OCI-LY1 (cell line): ENCODE data around the gene OSBPL3.

ENCODE experiments used
- H2AFZ ChIP-seq: fragments of 200-600 bp; sonication (generic), shearing (Covaris generic); 2 replicates; pipeline ENCODE4 v1.6.0; 2014; ENCODE audit warnings: antibody characterized with exemption, mild to moderate bottlenecking, low read length
- H3F3A ChIP-seq: fragments of 200-600 bp; sonication (generic), shearing (Covaris generic); 2 replicates; pipeline ENCODE4 v1.6.0; 2014; ENCODE audit warnings: mild to moderate bottlenecking, antibody characterized with exemption, low read length, moderate library complexity; ENCODE audit not compliant: insufficient read depth
- H3K27ac ChIP-seq: fragments of 200-600 bp; sonication (generic); 2 replicates; pipeline ENCODE4 v1.5.1; 2014; ENCODE audit warnings: low read length, mixed run types, mild to moderate bottlenecking, low read depth; ENCODE audit not compliant: poor library complexity, severe bottlenecking
- H3K27me3 ChIP-seq: fragments of 200-600 bp; sonication (generic); 2 replicates; pipeline ENCODE4 v1.6.0; 2014; ENCODE audit warnings: antibody characterized with exemption, mild to moderate bottlenecking, low read length, moderate library complexity; ENCODE audit not compliant: insufficient read depth
- H3K36me3 ChIP-seq: fragments of 200-600 bp; sonication (generic); 2 replicates; pipeline ENCODE4 v1.6.1; 2014; ENCODE audit warnings: mild to moderate bottlenecking, antibody characterized with exemption, low read length, moderate library complexity, mixed read lengths; ENCODE audit not compliant: insufficient read depth
- H3K4me1 ChIP-seq: fragments of 200-600 bp; sonication (generic); 2 replicates; pipeline ENCODE4 v1.5.1; 2014; ENCODE audit warnings: mild to moderate bottlenecking, low read length, moderate library complexity; ENCODE audit not compliant: insufficient read depth, severe bottlenecking
- H3K4me2 ChIP-seq: fragments of 200-600 bp; sonication (generic), shearing (Covaris generic); 2 replicates; pipeline ENCODE4 v1.6.1; 2014; ENCODE audit warnings: low read length
- H3K4me3 ChIP-seq: fragments of 200-600 bp; sonication (generic); 2 replicates; pipeline ENCODE4 v1.5.1; 2014; ENCODE audit warnings: low read length, low read depth, mild to moderate bottlenecking, mixed read lengths; ENCODE audit not compliant: poor library complexity, severe bottlenecking
- H3K79me2 ChIP-seq: fragments of 200-600 bp; shearing (Covaris generic); 2 replicates; pipeline ENCODE4 v1.6.1; 2016; ENCODE audit warnings: mixed run types, low read length, mixed read lengths; ENCODE audit not compliant: insufficient read depth
- H3K9ac ChIP-seq: fragments of 200-600 bp; sonication (generic), shearing (Covaris generic); 2 replicates; pipeline ENCODE4 v1.6.1; 2014; ENCODE audit warnings: mild to moderate bottlenecking, low read length, mixed read lengths
- H3K9me2 ChIP-seq: fragments of 200-600 bp; sonication (generic), shearing (Covaris generic); 2 replicates; pipeline ENCODE4 v1.6.1; 2014; ENCODE audit warnings: low read depth, mild to moderate bottlenecking, low read length, mixed read lengths
- H3K9me3 ChIP-seq: fragments of 200-600 bp; shearing (Covaris generic); 2 replicates; pipeline ENCODE4 v1.6.1; 2014; ENCODE audit warnings: low read length, mixed read lengths
- H4K20me1 ChIP-seq: fragments of 200-600 bp; sonication (generic), shearing (Covaris generic); 2 replicates; pipeline ENCODE4 v1.6.0; 2016; ENCODE audit warnings: mild to moderate bottlenecking, low read length; ENCODE audit not compliant: insufficient read depth
- CTCF ChIP-seq: fragments of 200-600 bp; sonication (generic), shearing (Covaris generic); IDR thresholded peaks from 2 replicates; pipeline ENCODE4 v1.5.1; 2017; ENCODE audit warnings: mild to moderate bottlenecking, antibody characterized with exemption, low read length, moderate library complexity, mixed read lengths
- EZH2 ChIP-seq: fragments of 200-600 bp; sonication (generic), shearing (Covaris generic); IDR thresholded peaks from 2 replicates; pipeline ENCODE4 v1.8.0; 2017; ENCODE audit warnings: borderline replicate concordance, mixed run types, mild to moderate bottlenecking, antibody characterized with exemption, low read length, moderate library complexity, mixed read lengths

OSBPL3 gene

GRCh38 chr7:24781106-24781505 is 198.9 kb downstream of the OSBPL3 start:
- H3K4me1 ChIP-seq: no peaks in the 10 kb centered on the region

GRCh38 chr7:24779283-24779655 is 200.7 kb downstream of the OSBPL3 start:
- Histone ChIP-seq H3K9me3 (0 out of 2 replicates have a peak, but pooled peaks cover 4% of the 10 kb centered on the region), H4K20me1 (no peaks in the 10 kb centered on the region), H3K9me2 (no peaks in the 10 kb centered on the region), H3K4me3 (no peak overlapping the region), H3K36me3 (peaks cover 9% of the 10 kb centered on the region), H3F3A (no peaks in the 10 kb centered on the region), H3K4me1 (no peaks in the 10 kb centered on the region), H2AFZ (no peak overlapping the region), H3K27ac (no peak overlapping the region), H3K27me3 (no peaks in the 10 kb centered on the region), H3K9ac (no peak overlapping the region), H3K79me2 (no peaks in the 10 kb centered on the region), H3K4me2 (no peak overlapping the region)
- no peak for TF ChIP-seq CTCF
- TF ChIP-seq EZH2: no peak

More at GRCh38 chr7:24781106-24781505, 198.9 kb downstream of the OSBPL3 start:
- no peaks in the 10 kb centered on the region for H3K27me3 ChIP-seq
- H3K79me2 ChIP-seq: no peaks in the 10 kb centered on the region
- TF ChIP-seq CTCF: no peak
- no peaks in the 10 kb centered on the region for H3K9me2 ChIP-seq
- no peaks in the 10 kb centered on the region for H4K20me1 ChIP-seq
- no peak overlapping the region for H3K4me2 ChIP-seq
- no peaks in the 10 kb centered on the region for H3F3A ChIP-seq
- H3K9me3 ChIP-seq: 0 out of 2 replicates have a peak, but pooled peaks cover 4% of the 10 kb centered on the region
- H3K36me3 ChIP-seq: peaks cover 9% of the 10 kb centered on the region
- no peak overlapping the region for H3K27ac ChIP-seq
- no peak overlapping the region for H2AFZ ChIP-seq
- no peak overlapping the region for H3K9ac ChIP-seq
- H3K4me3 ChIP-seq: no peak overlapping the region

GRCh38 chr7:24778543-24779282 is 201.3 kb downstream of the OSBPL3 start:
- Histone ChIP-seq H3K4me2 (no peak overlapping the region), H2AFZ (no peak overlapping the region), H3K27ac (no peak overlapping the region), H3K36me3 (peaks cover 8% of the 10 kb centered on the region), H3K4me3 (no peak overlapping the region), H3F3A (no peaks in the 10 kb centered on the region), H3K9me3 (0 out of 2 replicates have a peak, but pooled peaks cover 4% of the 10 kb centered on the region), H3K9me2 (no peaks in the 10 kb centered on the region), H3K9ac (no peak overlapping the region), H3K4me1 (no peaks in the 10 kb centered on the region), H3K27me3 (no peaks in the 10 kb centered on the region), H4K20me1 (no peaks in the 10 kb centered on the region), H3K79me2 (no peaks in the 10 kb centered on the region)
- no peak for TF ChIP-seq CTCF
- TF ChIP-seq EZH2: no peak
